ENCODE measurements around the gene RIC1.

GRCh38 chr9:5715548-5716127 lies 86.7 kb downstream of the RIC1 start:
- no peak for TF ChIP-seq KDM4B (CRISPR knock-in tag; IDR thresholded peaks at IDR 0.05)
- TF ChIP-seq ZNF468 (CRISPR knock-in tag; IDR thresholded peaks at IDR 0.05), result no peak
- TF ChIP-seq ZNF10 (CRISPR knock-in tag; IDR thresholded peaks at IDR 0.05; ENCODE audit: borderline replicate concordance, low read depth), result no peak
- TF ChIP-seq ZNF776 (CRISPR knock-in tag; IDR thresholded peaks at IDR 0.05), result no peak
- no peak for TF ChIP-seq RXRA (CRISPR knock-in tag; IDR thresholded peaks at IDR 0.05)
- no peak for TF ChIP-seq ZNF263 (CRISPR knock-in tag; IDR thresholded peaks at IDR 0.05)
- no peak for TF ChIP-seq ZKSCAN1 (IDR thresholded peaks at IDR 0.05; ENCODE audit: low read length)
- no peak for TF ChIP-seq CTCF (CRISPR knock-in tag; IDR thresholded peaks at IDR 0.05)
- TF ChIP-seq ZNF549 (CRISPR knock-in tag; IDR thresholded peaks at IDR 0.05), result no peak
- no peak for TF ChIP-seq GABPB1 (CRISPR knock-in tag; IDR thresholded peaks at IDR 0.05)
- TF ChIP-seq POLR2AphosphoS5 (IDR thresholded peaks at IDR 0.05; ENCODE audit: low read depth, low read length), result no peak
- TF ChIP-seq HNF1B (CRISPR knock-in tag; IDR thresholded peaks at IDR 0.05), result no peak
- no peak for TF ChIP-seq ZNF768 (CRISPR knock-in tag; IDR thresholded peaks at IDR 0.05)
- TF ChIP-seq ISX (CRISPR knock-in tag; conservative IDR thresholded peaks at IDR 0.05), result no peak
